Islet precursor cell (in vitro differentiated cells): ENCODE results near the gene SKAP2.
A peak's percentile ranks its signal among the peaks of the same experiment; 100 is the strongest.
"Not testable (repeated sequence)": the region's sequence is repeated elsewhere in the genome, so short reads cannot be mapped to it uniquely, and the experiment has no call there.

Experiments used
- DNase-seq: peaks from one replicate; pipeline ENCODE4 v3.0.0-alpha.2; 2018

SKAP2 gene

GRCh38 chr7:26857170-26857505, 7.3 kb downstream of the SKAP2 start:
- no peak for DNase-seq

- no peak for DNase-seq
Observed at GRCh38 chr7:26856176-26856985, 8.0 kb downstream of the SKAP2 start.

- DNase-seq, result no peak
Observed at GRCh38 chr7:26854876-26855855, 9.2 kb downstream of the SKAP2 start.

- no peak for DNase-seq
Observed at GRCh38 chr7:26853788-26854393, 10.5 kb downstream of the SKAP2 start.

GRCh38 chr7:26850193-26850651, 14.2 kb downstream of the SKAP2 start:
- DNase-seq, result peak; percentile 69

GRCh38 chr7:26843705-26844104, 20.7 kb downstream of the SKAP2 start:
- no peak for DNase-seq

- DNase-seq, result no peak
Observed at GRCh38 chr7:26842897-26843296, 21.5 kb downstream of the SKAP2 start.

- DNase-seq, result no peak
Observed at GRCh38 chr7:26841003-26841739, 23.2 kb downstream of the SKAP2 start.

- not testable (repeated sequence) for DNase-seq
Observed at GRCh38 chr7:26836793-26837192, 27.6 kb downstream of the SKAP2 start.

GRCh38 chr7:26815426-26815825, 49.0 kb downstream of the SKAP2 start:
- DNase-seq, result no peak

- no peak for DNase-seq
Observed at GRCh38 chr7:26813432-26813831, 51.0 kb downstream of the SKAP2 start.

GRCh38 chr7:26794541-26794940, 69.8 kb downstream of the SKAP2 start:
- no peak for DNase-seq

GRCh38 chr7:26792576-26792975, 71.8 kb downstream of the SKAP2 start:
- no peak for DNase-seq

GRCh38 chr7:26792006-26792405, 72.4 kb downstream of the SKAP2 start:
- DNase-seq, result no peak

GRCh38 chr7:26789481-26790184, 74.8 kb downstream of the SKAP2 start:
- DNase-seq, result no peak

GRCh38 chr7:26787701-26788100, 76.7 kb downstream of the SKAP2 start:
- no peak for DNase-seq

- DNase-seq, result no peak
Observed at GRCh38 chr7:26784118-26784517, 80.3 kb downstream of the SKAP2 start.

- DNase-seq, result no peak
Observed at GRCh38 chr7:26782501-26782900, 81.9 kb downstream of the SKAP2 start.

GRCh38 chr7:26779978-26780595, 84.3 kb downstream of the SKAP2 start:
- DNase-seq, result no peak

GRCh38 chr7:26777385-26777784, 87.0 kb downstream of the SKAP2 start:
- no peak for DNase-seq

GRCh38 chr7:26760501-26760900, 103.9 kb downstream of the SKAP2 start:
- DNase-seq, result no peak

- DNase-seq, result no peak
Observed at GRCh38 chr7:26759108-26759507, 105.3 kb downstream of the SKAP2 start.
